NT2/D1 (cell line): ENCODE data around the gene TIAM1.

ENCODE experiments used
- SUZ12 ChIP-seq: IDR thresholded peaks from 2 replicates; pipeline ENCODE4 v1.6.1; 2011; ENCODE audit not compliant: insufficient read length, insufficient read depth; ENCODE audit errors: extremely low read depth
- YY1 ChIP-seq: IDR thresholded peaks from 2 replicates; pipeline ENCODE4 v1.6.1; 2011; ENCODE audit not compliant: insufficient read length, insufficient read depth
- ZNF274 ChIP-seq: IDR thresholded peaks from 2 replicates; pipeline ENCODE4 v1.6.1; 2011; ENCODE audit warnings: mild to moderate bottlenecking, low read depth, low read length

DNA sequence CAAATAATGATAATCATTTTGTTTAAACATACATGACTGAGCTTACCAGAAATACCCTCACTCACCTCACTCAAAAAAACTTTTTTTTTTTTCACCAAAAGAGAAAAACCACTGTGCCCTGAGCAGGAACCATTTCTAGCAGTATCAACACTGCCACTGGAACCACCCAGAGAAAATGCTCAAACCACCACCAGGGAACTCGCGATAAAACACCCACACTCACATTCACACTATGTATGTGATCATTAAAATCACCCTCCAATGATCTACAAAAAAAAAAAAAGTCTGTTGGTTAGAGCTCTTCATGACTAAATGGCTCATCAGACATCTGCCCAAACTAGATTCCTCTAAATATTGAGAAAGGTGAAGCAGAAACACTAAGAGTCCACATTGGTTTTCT is 11.5 kb downstream of the TIAM1 start:
- TF ChIP-seq SUZ12, result no peak
- TF ChIP-seq ZNF274, result no peak
- no peak for TF ChIP-seq YY1
